ENCODE data around the gene C19orf38.

Gene C19orf38

GRCh38 chr19:10913716-10914340, 65.6 kb downstream of the C19orf38 start:
- no peak for DNase-seq

DNA sequence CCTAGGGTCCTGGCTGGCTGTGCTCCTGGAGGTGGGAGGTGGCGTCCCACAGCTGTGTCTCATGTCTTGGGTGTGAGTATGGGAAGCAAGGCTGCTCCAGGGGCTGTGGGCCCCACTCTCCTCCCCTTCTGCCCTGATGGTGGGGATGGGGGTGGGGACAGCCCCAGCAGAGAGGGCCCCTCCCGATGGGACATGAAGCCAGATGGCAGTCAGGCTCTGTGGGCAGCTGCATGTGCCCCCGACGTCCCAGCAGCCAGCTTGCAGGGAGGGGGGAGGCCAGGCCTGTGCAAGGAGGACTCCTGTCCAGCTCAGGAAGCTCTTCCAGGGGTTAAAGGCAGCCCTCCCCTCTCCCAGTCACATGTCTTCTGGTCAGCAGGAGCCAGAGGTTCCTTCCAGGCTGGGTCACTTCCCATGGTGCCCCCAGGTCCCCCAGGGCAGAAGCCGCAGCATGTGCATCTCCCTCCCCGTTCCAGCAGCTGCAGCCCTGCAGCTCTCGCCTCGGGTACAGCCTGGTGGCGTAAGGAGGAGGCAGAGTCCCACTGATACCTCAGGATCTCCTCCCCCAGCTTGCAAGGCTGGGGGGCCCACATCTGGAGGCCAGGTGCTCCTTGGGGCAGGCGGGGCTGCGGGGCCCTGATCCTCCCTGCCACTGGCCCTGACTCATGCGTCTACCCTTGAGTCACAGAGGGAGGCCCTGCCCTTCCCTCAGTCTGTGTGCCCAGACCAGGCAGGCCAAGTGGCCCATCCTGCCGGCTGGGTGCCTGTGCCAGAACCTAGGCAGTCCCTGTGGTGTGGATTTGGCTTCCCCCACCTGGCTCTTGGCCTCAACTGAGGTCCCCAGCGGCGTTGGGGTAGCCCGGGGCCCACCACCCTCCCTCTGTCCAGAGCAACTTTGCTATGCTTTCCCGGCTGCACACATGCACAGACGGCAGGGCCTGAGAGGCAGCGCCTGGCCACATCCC, 67.2 kb downstream of the C19orf38 start:
- DNase-seq, result peak; percentile 16

- no peak for DNase-seq
Observed at GRCh38 chr19:10916602-10917001, 68.4 kb downstream of the C19orf38 start.

- no peak for DNase-seq
Observed at GRCh38 chr19:10918359-10918758, 70.1 kb downstream of the C19orf38 start.

Measured in NCI-H2171 treated with DMSO at 0.1 percent for 48 hours (cell line).